GM21717 (cell line): Measurements from ENCODE around the gene STIM1.
"Not testable (repeated sequence)": the region's sequence is repeated elsewhere in the genome, so short reads cannot be mapped to it uniquely, and the experiment has no call there.

ENCODE experiments used
- ATAC-seq: cut with Tn5 transposase; IDR thresholded peaks from one replicate; pipeline ENCODE4 v1.9.1; 2021; ENCODE audit warnings: mild to moderate bottlenecking, moderate library complexity; ENCODE audit not compliant: unreplicated experiment

Gene STIM1

DNA sequence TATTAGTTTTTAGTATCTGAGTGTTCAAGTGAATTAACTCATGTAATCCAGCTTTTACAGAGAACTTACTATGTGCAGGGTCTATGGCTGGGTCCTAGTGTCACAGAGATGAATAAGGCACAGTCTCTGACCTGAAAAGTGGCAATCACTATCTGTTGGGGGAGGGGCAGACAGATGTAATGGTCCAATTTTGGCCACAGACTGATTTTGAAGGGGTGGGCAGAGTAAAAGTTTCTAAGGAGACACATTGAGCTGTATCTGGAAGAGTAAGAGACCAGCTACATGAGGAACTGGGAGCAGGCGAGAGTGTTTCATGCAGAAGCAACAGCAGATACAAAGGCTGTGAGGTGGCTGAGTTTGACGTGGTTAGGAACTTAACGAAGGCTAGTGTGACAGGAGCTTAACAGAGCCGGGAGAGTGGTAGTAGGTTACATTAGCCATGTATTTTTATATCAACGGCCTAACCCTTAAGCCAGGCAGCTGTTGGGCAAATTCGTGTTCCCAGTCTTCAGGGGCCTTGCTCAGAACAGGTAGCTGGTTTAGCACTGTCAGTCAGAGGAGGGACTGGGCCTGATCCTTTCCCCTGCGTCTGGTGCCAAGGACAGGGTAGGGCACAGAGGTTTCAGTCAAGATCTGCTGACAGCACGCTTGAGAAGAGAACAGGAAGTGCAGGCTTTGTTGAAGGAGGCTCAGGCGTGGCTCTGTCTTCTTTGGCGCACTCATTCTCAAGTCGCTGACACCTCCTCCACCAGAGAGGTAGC is 1.4 kb upstream of the STIM1 start:
- ATAC-seq: peak; percentile 44

DNA sequence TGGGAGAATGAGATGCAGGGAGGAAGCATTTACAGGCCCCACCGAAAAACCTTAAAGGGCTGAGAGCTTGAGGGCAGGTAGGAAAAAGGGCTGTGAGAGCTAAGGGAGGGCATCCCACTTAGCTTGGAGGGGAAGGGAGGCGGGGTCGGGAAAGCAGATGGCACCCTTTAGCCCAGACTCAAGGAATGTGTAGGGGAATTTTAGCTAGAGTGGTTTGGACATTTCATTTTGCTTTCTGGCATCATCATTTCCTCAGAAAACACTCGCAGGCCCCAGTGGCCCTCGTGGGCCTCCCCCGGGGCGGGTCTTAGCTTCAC is 846 bp upstream of the STIM1 start:
- ATAC-seq: no peak

GRCh38 chr11:3855808-3856491 is 486 bp downstream of the STIM1 start:
- ATAC-seq: peak; percentile 11

- ATAC-seq: no peak
These were observed 1.5 kb downstream of the STIM1 start for GRCh38 chr11:3856856-3857553.

DNA sequence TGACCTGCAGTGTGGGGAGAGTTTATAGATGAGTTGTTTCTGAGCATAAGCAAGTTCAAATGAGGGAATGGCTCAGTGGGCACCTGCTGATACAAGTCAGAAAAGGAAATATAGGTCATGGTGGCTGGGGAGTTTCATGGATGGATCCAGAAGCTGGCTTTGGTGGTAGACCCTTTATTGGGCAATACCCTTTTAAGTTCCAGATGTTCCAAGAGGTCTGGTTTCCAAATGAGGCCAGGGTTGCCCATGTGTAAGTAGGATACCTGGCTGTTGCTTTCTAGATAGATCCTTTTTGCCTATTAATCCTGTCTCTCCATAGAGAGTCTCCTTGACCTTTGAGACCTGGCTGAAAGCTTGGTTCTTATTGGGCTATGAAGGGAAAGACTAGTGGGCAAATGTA is 2.2 kb downstream of the STIM1 start:
- ATAC-seq: no peak

DNA sequence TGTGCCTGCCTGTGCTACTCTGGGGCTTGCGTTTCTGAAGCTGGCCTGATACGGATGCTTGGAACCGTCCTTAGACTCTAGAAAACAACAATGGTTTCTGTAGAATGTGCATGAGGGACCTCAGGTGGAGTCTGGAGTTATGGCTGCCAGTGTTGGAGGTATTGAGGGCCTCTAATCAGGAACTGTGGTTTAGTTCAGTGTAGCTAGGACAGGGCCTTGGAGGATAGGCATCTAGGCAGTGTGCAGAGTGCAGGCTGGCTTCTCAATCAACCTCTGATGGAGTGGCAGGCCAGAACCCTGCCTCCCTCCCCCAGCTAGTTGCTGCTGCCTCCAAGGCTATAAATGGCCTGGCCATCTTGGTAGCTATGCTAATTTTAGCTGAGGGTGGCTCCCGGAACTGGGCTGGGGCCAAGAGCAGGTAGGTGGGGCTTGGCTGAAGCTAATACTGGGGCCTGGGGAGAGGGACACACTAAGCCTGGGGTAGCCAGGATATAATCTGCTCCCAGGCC is 4.0 kb downstream of the STIM1 start:
- ATAC-seq: peak; percentile 40

DNA sequence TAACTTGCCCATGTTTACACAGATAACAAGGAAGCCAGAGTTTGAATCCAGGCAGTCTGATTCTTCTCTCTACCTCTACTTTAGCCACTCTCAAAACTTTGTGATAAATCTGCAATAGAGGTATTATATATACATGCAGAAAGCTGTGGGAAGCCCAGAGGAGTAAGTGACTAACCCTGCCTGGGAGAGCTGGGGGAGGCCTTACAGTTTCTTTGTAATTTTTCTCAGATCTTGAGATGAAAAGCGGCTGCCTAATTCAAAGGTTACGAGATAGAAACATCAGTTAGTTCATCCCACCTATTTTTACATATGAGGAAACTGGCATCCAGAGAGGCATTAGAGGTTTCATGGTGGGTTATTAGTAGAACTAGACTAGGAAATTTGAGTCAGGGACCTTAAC is 4.9 kb downstream of the STIM1 start:
- ATAC-seq: no peak

- ATAC-seq: not testable (repeated sequence)
These were observed 5.5 kb downstream of the STIM1 start for GRCh38 chr11:3860898-3861393.

DNA sequence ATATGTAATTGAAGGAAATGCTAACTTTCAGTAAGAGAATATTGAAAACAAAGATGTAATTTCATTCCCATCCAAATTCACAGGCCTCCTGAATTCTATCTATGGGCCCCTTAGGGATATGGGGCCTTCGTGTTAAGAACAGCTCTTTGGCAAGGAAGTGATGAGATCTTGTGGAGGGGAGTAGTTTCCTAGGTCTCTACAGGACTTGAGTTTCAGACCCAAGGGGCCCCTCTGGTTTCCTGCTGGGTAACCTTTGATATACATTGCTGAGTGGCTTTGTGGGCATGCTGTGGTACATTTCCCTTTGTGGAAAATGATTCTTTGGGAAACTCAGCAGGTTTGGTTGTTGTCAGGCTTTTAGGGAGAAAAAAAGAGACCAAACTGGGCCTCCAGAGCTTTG is 6.2 kb downstream of the STIM1 start:
- no peak for ATAC-seq

- ATAC-seq: no peak
These were observed 10.1 kb downstream of the STIM1 start for GRCh38 chr11:3865388-3866193.

GRCh38 chr11:3866206-3866605 is 10.7 kb downstream of the STIM1 start:
- no peak for ATAC-seq

GRCh38 chr11:3866836-3867208 is 11.4 kb downstream of the STIM1 start:
- ATAC-seq: no peak

DNA sequence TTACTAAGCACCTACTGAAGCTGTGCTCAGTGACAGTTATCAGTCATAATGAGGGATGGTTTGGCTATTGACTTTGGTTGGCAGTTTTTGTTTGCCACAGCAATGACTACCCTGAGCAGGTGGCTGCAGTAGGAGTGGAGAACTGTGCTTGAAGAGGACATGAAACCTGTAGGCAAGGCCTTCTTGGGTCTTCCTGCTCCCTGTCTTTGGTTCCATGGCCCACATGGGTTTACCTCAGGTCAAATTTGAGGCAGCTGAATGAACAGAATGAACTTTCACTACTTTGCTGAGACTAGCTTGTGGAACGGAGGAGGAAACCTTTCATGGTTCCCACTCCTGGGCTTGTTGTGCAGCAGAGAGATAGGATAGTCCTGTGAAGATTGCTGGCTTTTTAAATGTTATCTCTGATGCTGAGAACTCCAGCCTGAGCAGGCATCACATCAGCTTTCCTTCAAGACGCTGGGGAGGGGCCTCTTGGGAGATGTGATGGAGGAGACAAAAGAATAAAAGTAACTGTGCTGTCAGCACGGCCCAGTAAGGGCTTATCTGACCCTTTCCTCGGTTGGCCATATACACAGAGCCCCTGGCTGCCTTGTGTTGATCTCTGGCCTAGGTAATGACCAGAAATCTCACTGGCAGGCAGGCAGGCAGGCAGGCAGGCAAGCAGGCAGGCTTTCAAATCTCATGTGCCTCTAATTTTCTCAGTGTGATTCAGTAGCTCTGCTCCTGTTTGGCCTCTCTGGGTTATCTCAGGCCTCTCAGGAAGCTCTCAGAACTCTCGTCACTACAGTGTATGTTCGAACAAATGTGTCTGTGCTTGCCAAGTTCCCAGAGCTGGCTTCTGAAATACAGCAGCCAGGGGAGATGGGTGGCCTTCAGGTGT is 12.0 kb downstream of the STIM1 start:
- peak; percentile 73 for ATAC-seq

- no peak for ATAC-seq
These were observed 18.4 kb downstream of the STIM1 start for GRCh38 chr11:3873712-3874349.

GRCh38 chr11:3876613-3877012 is 21.1 kb downstream of the STIM1 start:
- no peak for ATAC-seq

DNA sequence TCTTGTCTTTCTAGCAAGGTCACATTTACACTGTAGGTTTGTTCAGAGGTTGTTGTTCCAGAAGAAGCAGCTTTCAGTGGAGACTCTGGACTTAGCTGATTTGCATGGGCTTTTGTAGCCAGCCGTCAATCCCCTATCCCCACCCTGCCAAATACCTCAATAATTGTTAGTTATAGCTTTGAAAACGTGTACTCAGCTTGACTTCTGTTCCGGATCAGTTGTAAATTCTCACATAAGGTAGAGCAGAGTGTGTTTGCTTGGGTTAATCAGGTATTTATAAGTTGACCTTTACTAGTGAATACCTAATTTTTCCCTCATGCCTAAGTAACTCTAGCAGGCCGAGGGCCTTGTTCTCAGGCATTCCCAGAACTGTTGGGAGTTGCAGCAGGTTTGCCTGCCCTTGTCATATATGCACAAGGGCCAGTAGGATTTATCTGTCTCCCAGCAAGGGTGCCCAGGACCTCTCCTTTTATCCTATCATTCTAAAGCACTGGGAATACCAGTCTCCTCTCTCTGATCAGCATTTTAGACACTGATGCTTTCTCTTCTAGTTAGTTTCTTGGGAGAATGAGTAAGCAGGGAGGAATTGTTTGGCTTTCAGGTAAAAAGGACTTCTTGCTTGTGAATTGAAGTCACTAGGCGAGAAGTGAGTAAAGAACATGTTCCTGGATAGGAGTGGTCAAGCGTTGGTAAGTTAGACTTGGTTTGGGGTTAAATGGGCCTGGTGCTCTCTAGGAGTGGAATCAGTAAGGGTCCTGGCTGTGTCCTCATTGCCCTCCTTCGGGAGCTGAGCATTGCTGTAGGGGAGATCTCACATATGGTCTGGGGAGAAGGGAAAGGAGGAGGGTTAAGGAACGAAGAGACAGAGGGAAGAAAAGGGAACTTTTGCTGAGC is 22.1 kb downstream of the STIM1 start:
- no peak for ATAC-seq

DNA sequence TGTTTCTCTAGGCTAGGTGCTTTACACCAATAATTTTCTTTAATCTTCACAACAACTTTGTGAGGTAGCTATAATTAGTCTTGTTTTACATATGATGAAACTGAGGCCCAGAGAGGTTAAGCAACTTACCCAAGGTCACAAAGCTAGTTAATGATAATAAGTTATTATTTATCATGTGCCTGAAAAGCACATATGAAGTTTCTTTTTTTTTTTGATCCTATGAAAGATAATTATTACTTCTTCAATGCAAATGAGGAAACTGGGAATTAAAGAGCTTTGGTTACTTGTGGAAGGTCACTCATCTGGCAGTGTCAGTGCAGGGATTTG is 22.8 kb downstream of the STIM1 start:
- ATAC-seq: no peak

DNA sequence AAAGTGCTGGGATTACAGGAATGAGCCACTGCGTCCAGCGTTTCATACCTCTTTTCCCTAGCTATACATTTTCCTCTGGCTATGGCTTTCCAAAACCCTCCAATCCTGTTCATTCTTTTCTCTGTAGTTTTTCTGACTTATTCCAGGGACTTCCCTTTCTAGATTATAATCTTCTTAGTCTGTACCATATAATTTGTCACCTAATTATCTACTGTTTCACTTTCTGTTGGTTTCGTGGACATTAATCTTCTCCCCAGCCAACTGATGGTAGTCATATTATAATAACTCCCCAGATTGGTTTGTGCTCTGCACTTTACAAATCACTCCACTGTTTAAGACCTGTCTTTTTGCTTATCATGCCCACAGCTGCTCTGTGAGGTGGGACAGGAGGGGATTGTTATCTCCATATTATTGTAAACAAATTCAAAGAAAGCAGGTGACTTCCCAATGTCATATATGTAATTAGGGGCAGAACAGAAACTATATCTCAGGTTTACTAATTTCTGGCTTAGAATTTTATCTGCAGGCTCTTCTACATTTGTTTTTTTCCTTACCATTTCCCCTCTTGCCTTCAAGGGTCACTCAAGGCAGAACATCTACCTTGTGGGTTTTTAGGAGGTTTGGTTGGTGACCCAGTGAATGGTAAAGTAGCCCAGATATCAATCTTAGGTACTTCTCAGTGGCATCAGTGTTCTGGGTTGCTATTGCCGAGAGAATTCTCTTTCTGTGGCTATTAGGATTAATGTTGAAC is 23.9 kb downstream of the STIM1 start:
- ATAC-seq: peak; percentile 39
